ENCODE measurements around the gene ZNF790. TPM values are rescaled to one million over a fixed set of nuclear protein-coding genes. Genes with fewer than 3 reads are reported as not detected.
A peak's percentile ranks its signal among the peaks of the same experiment; 100 is the strongest.
"Not testable (repeated sequence)": the region's sequence is repeated elsewhere in the genome, so short reads cannot be mapped to it uniquely, and the experiment has no call there.

The ZNF790 gene
- total and polyA plus RNA-seq, 4 experiments from 2014 or later, result 5.1 to 13.4 (median 9.5) TPM

DNA sequence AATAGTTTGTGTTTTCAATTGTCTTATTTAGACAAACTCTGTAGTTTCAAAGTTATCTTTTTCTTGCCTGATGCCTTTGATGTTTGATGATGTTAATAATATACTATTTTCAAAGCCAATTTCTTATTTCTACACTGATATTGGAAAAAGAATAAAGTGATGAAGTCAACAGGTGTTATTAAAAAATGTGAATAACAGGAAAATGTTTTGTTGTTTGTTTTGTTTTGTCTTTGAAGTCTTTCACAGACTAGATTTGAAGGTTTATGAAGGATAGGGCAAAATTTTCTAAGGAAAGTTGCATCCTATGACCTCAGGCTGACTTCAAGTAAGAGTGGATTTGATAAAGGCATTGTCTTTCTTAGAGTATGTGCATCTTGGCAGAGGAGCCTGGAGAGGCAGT lies 31.2 kb downstream of the ZNF790 start:
- DNase-seq, result no peak
- peaks cover 2 to 92% (median 73%) of the 10 kb centered on the region in 8 donors for H3K9me3 Mint-ChIP-seq
- H3K36me3 ChIP-seq (ENCODE audit: insufficient read depth, low read length), result peaks cover 5% of the 10 kb centered on the region
- ChIA-PET CTCF (ENCODE audit: partially characterized antibody) (no interaction called here), POLR2A (ENCODE audit: partially characterized antibody) (no interaction called here)
- H3K27me3 ChIP-seq (ENCODE audit: insufficient read depth, low read length), result no peaks in the 10 kb centered on the region
- H3K27ac ChIP-seq (ENCODE audit: low read depth, low read length), result no peak overlapping the region
- H3K4me1 Mint-ChIP-seq, result no peaks in the 10 kb centered on the region
- H3K4me3 ChIP-seq (ENCODE audit: low read length in 2 of 2), result no peak overlapping the region
- intact Hi-C loops (cut with micrococcal nuclease), result no loop called here
- peaks cover 66 to 77% of the 10 kb centered on the region in 2 donors for H3K36me3 Mint-ChIP-seq
- H3K9me3 ChIP-seq (ENCODE audit: control insufficient read depth in 1 of 2, low read length in 2 of 2), result peaks cover 0 to 41% of the 10 kb centered on the region in 2 donors
- H3K27me3 Mint-ChIP-seq, result no peaks in the 10 kb centered on the region
- H3K27ac Mint-ChIP-seq, result no peak overlapping the region
- H3K4me1 ChIP-seq (ENCODE audit: insufficient read depth, low read length), result no peaks in the 10 kb centered on the region
- H3K4me3 Mint-ChIP-seq, result no peak overlapping the region

DNA sequence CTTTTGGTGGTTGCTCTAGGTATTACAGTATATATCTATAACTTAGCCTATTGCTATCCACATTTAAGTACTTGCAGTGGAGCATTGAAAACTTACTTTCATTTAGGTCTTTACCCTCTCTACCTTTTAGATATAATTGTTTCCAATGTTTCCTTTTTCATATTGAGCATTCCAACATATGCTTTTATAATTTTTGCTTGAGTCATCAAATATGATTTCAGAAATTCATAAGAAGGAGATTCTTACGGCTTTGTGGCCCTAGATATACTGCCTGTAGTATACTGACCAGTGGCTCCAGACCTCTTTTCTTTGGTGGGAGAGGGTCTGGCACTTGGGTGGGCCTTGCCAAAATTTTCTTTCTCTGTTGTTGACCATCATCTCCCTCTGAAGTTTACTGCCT lies 32.8 kb downstream of the ZNF790 start:
- peaks cover 0 to 27% of the 10 kb centered on the region in 2 donors for H3K9me3 ChIP-seq (ENCODE audit: control insufficient read depth in 1 of 2, low read length in 2 of 2)
- H3K36me3 ChIP-seq (ENCODE audit: insufficient read depth, low read length), result peaks cover 5% of the 10 kb centered on the region
- H3K27me3 ChIP-seq (ENCODE audit: insufficient read depth, low read length), result no peaks in the 10 kb centered on the region
- POLR2A ChIA-PET (ENCODE audit: partially characterized antibody), result no interaction called here
- CTCF ChIA-PET (ENCODE audit: partially characterized antibody), result no interaction called here
- Mint-ChIP-seq H3K27ac (peak overlapping the region in 1 of 7 donors; percentile 50), H3K4me1 (no peaks in the 10 kb centered on the region), H3K27me3 (no peaks in the 10 kb centered on the region), H3K36me3 (peaks cover 60 to 75% of the 10 kb centered on the region in 2 donors), H3K4me3 (no peak overlapping the region), H3K9me3 (peaks cover 5 to 89% (median 68%) of the 10 kb centered on the region in 8 donors)
- H3K27ac ChIP-seq (ENCODE audit: low read depth, low read length), result no peak overlapping the region
- H3K4me3 ChIP-seq (ENCODE audit: low read length in 2 of 2), result no peak overlapping the region
- H3K4me1 ChIP-seq (ENCODE audit: insufficient read depth, low read length), result no peaks in the 10 kb centered on the region
- DNase-seq, result no peak
- intact Hi-C loops (cut with micrococcal nuclease), result no loop called here

DNA sequence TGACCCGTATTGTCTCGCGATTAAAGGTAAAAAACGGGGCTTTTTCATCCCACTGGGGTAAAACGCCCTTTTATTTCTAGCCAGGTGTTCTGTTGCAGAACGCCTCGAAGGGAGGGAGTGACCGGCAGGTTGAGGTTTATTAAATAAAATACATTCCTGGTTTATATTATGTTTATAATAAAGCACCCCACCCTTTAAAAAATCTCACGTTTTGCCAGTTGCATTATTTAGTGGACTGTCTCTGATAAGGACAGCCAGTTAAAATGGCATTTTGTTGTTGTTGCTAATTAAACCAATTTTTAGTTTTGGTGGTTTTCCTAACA lies 40.4 kb downstream of the ZNF790 start:
- Mint-ChIP-seq H3K27ac (peak overlapping the region; percentile 99 to 100 (median 100)), H3K4me3 (peak overlapping the region; percentile 99 to 100 (median 99)), H3K36me3 (peaks cover 44% of the 10 kb centered on the region in 2 donors), H3K9me3 (peaks cover 6 to 80% (median 59%) of the 10 kb centered on the region in 8 donors), H3K4me1 (peaks cover 5 to 27% (median 16%) of the 10 kb centered on the region in 4 donors), H3K27me3 (no peaks in the 10 kb centered on the region)
- Histone ChIP-seq H3K4me1 (ENCODE audit: insufficient read depth, low read length) (peaks cover 4% of the 10 kb centered on the region), H3K4me3 (ENCODE audit: low read length in 2 of 2) (peak overlapping the region; percentile 94 to 96), H3K9me3 (ENCODE audit: control insufficient read depth in 1 of 2, low read length in 2 of 2) (peaks cover 5 to 17% of the 10 kb centered on the region in 2 donors), H3K27ac (ENCODE audit: low read depth, low read length) (peak overlapping the region; percentile 79), H3K27me3 (ENCODE audit: insufficient read depth, low read length) (no peaks in the 10 kb centered on the region), H3K36me3 (ENCODE audit: insufficient read depth, low read length) (peaks cover 2% of the 10 kb centered on the region)
- ChIA-PET CTCF (ENCODE audit: partially characterized antibody) (no interaction called here), POLR2A (ENCODE audit: partially characterized antibody) (interaction anchor here (1.0 to 1.7 kb wide), 8 partner anchors 25 to 419 kb away, joined by 3 to 17 read pairs (median 6); partner anchors contain the start of genes ZFP14, ZNF345, ZNF529 and ZNF790)
- no peak for DNase-seq
- intact Hi-C loops (cut with micrococcal nuclease), result loop anchor here (1.0 kb wide), 5 partner anchors 25 to 119 kb away; partner anchors contain the start of genes ZNF345, ZNF567, ZNF568 and ZNF790

DNA sequence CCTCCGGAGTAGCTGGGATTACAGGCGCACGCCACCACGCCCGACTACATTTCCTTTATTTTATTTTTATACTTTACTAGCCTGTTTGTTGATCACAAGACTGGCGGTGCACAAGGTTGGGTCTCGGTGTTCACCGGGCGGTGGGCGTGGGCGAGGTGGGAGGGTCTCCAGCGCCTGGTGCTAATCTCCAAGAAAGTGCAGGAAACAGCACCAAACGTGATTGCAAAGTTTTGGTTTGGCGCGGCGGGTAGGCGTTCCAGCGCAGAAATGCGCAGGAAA lies 41.5 kb downstream of the ZNF790 start:
- intact Hi-C loops (cut with micrococcal nuclease), result no loop called here
- POLR2A ChIA-PET (ENCODE audit: partially characterized antibody), result interaction anchor here (0.6 to 1.7 kb wide), 11 partner anchors 24 to 710 kb away, joined by 3 to 17 read pairs (median 4); partner anchors contain the start of genes ZFP14, ZNF345, ZNF382 and ZNF529
- Mint-ChIP-seq H3K4me1 (peaks cover 5 to 35% (median 21%) of the 10 kb centered on the region in 4 donors), H3K4me3 (peak overlapping the region; percentile 99 to 100 (median 99)), H3K9me3 (peaks cover 10 to 82% (median 61%) of the 10 kb centered on the region in 8 donors), H3K36me3 (peaks cover 41 to 47% of the 10 kb centered on the region in 2 donors), H3K27ac (peak overlapping the region; percentile 99 to 100 (median 100)), H3K27me3 (peaks cover 0 to 6% of the 10 kb centered on the region in 2 donors)
- peaks cover 5 to 17% of the 10 kb centered on the region in 2 donors for H3K9me3 ChIP-seq (ENCODE audit: control insufficient read depth in 1 of 2, low read length in 2 of 2)
- H3K27ac ChIP-seq (ENCODE audit: low read depth, low read length), result peak overlapping the region; percentile 79
- CTCF ChIA-PET (ENCODE audit: partially characterized antibody), result no interaction called here
- H3K36me3 ChIP-seq (ENCODE audit: insufficient read depth, low read length), result no peaks in the 10 kb centered on the region
- DNase-seq, result no peak
- H3K4me3 ChIP-seq (ENCODE audit: low read length in 2 of 2), result peak overlapping the region; percentile 94 to 96
- H3K27me3 ChIP-seq (ENCODE audit: insufficient read depth, low read length), result no peaks in the 10 kb centered on the region
- peaks cover 4% of the 10 kb centered on the region for H3K4me1 ChIP-seq (ENCODE audit: insufficient read depth, low read length)

DNA sequence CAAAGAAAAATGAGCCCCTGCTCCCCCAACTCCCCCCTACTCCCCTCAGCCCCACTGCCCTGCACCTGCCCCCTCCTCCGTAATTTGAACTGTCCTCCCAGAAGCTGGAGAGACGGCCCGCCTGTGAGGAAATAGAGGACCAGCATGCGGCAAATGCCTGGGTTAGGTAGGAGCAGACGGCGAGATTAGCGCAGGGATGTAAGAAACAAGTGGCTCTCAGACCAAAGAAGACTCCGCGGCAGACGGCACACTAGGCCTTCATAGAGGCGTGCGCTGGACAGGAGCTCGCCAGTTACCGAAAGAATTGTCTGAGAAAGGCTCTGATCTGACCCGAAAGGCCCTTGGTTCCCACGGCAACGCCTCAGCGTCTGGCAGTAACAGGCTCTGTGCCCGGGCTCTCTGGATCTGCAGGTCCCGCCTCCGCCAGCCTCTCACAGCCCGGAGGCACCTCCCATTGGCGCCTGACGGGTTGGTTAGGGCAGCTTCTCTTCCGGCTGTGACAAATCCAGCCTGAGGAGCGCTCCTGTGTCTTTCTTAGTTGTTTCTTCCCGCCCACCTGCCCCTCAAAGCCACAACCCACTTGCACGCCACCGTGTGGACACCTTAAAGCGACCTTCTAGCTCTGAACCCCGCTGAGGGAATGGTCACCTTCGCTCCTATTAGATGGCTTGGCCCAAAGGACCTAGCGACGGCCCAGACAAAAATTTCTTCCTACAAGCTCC lies 46.6 kb downstream of the ZNF790 start:
- CTCF ChIA-PET (ENCODE audit: partially characterized antibody); intact Hi-C loops (cut with micrococcal nuclease); H3K27me3 ChIP-seq (ENCODE audit: insufficient read depth, low read length); POLR2A ChIA-PET (ENCODE audit: partially characterized antibody); H3K27ac ChIP-seq (ENCODE audit: low read depth, low read length); H3K4me1 ChIP-seq (ENCODE audit: insufficient read depth, low read length); H3K27me3 Mint-ChIP-seq; H3K36me3 ChIP-seq (ENCODE audit: insufficient read depth, low read length); H3K4me3 ChIP-seq (ENCODE audit: low read length in 2 of 2): not testable (repeated sequence)
- Mint-ChIP-seq H3K4me3 (peak overlapping the region in 6 of 8 donors; percentile 36 to 74 (median 50)), H3K9me3 (peaks cover 6 to 81% (median 57%) of the 10 kb centered on the region in 8 donors), H3K36me3 (peaks cover 15 to 18% of the 10 kb centered on the region in 2 donors), H3K4me1 (peaks cover 0 to 11% (median 4%) of the 10 kb centered on the region in 4 donors), H3K27ac (peak overlapping the region in 2 of 7 donors; percentile 33 to 42)
- peak in 1 of 5 donors; percentile 7 for DNase-seq
- peaks cover 0 to 16% of the 10 kb centered on the region in 2 donors for H3K9me3 ChIP-seq (ENCODE audit: control insufficient read depth in 1 of 2, low read length in 2 of 2)

DNA sequence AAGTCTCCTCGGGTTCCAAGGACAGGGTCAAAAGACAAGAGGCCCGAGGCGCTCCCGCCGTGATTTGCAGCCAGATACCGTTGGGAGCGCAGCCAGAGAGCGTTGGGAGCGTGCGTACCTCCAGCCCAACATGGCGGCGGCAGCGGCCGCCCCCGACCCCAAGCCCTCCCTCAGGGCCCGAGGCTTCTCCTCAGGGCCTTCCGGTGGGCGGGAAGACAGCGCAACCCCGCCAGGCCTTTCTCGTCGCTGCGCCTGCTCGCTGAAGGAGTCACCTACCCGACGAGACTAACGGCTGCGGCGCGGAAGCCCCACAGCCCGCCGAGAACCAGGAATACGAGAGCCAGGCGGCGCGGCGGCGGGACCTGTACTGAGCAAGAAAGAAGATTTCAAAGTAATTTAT lies 62.4 kb downstream of the ZNF790 start:
- ChIA-PET POLR2A (ENCODE audit: partially characterized antibody) (no interaction called here), CTCF (ENCODE audit: partially characterized antibody) (no interaction called here)
- no peak overlapping the region for H3K4me3 Mint-ChIP-seq
- peaks cover 16 to 34% of the 10 kb centered on the region in 2 donors for H3K36me3 Mint-ChIP-seq
- H3K27me3 Mint-ChIP-seq, result peaks cover 0 to 2% of the 10 kb centered on the region in 2 donors
- Histone ChIP-seq H3K36me3 (ENCODE audit: insufficient read depth, low read length) (no peaks in the 10 kb centered on the region), H3K27me3 (ENCODE audit: insufficient read depth, low read length) (no peaks in the 10 kb centered on the region), H3K27ac (ENCODE audit: low read depth, low read length) (no peak overlapping the region), H3K4me1 (ENCODE audit: insufficient read depth, low read length) (peaks cover 19% of the 10 kb centered on the region), H3K4me3 (ENCODE audit: low read length in 2 of 2) (no peak overlapping the region), H3K9me3 (ENCODE audit: control insufficient read depth in 1 of 2, low read length in 2 of 2) (no peaks in the 10 kb centered on the region)
- peaks cover 18 to 25% (median 23%) of the 10 kb centered on the region in 4 donors for H3K4me1 Mint-ChIP-seq
- DNase-seq, result no peak
- H3K9me3 Mint-ChIP-seq, result peaks cover 0 to 59% (median 38%) of the 10 kb centered on the region in 8 donors
- no peak overlapping the region for H3K27ac Mint-ChIP-seq
- intact Hi-C loops (cut with micrococcal nuclease), result loop anchor here (10.0 kb wide), 1 partner anchor 171 kb away; the partner anchor contains the start of gene ZNF382

DNA sequence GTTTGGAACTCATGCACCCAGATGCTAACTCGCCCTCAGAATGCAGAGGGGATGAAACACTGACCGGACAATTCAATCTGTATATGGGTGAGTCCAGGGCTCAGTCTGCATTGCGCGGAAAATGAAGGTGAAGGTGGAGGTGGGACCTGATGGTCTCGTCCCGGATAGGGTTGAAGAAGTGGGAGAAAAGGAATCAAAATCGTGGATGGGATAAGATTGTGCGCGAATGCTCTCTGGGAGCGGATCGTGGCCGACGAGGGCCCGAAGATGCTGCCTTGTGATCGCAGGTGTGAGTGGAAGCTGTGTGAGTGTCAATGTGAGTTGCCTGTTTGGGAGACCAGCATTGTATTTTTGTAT lies 65.0 kb downstream of the ZNF790 start:
- Histone ChIP-seq H3K4me1 (ENCODE audit: insufficient read depth, low read length) (peaks cover 19% of the 10 kb centered on the region), H3K27ac (ENCODE audit: low read depth, low read length) (peak overlapping the region; percentile 81), H3K27me3 (ENCODE audit: insufficient read depth, low read length) (no peaks in the 10 kb centered on the region), H3K9me3 (ENCODE audit: control insufficient read depth in 1 of 2, low read length in 2 of 2) (no peaks in the 10 kb centered on the region), H3K36me3 (ENCODE audit: insufficient read depth, low read length) (no peaks in the 10 kb centered on the region), H3K4me3 (ENCODE audit: low read length in 2 of 2) (peak overlapping the region; percentile 85 to 90)
- intact Hi-C loops (cut with micrococcal nuclease), result loop anchor here (1.0 to 10.0 kb wide), 9 partner anchors 65 to 694 kb away; partner anchors contain the start of genes ZFP14, ZNF260, ZNF345 and ZNF382
- POLR2A ChIA-PET (ENCODE audit: partially characterized antibody), result interaction anchor here (1.0 to 2.1 kb wide), 11 partner anchors 11 to 919 kb away, joined by 3 to 18 read pairs (median 6); partner anchors contain the start of genes ZNF146, ZNF260, ZNF345 and ZNF382
- Mint-ChIP-seq H3K36me3 (peaks cover 10 to 32% of the 10 kb centered on the region in 2 donors), H3K4me3 (peak overlapping the region; percentile 94 to 100 (median 98)), H3K27ac (peak overlapping the region; percentile 91 to 97 (median 95)), H3K27me3 (peaks cover 0 to 2% of the 10 kb centered on the region in 2 donors), H3K9me3 (peaks cover 0 to 44% (median 30%) of the 10 kb centered on the region in 8 donors), H3K4me1 (peaks cover 18 to 27% (median 24%) of the 10 kb centered on the region in 4 donors)
- CTCF ChIA-PET (ENCODE audit: partially characterized antibody), result no interaction called here
- DNase-seq, result no peak

Data from CD4-positive, alpha-beta memory T cell (primary cell).